ENCODE results near the gene PCSK1N.
A peak's percentile ranks its signal among the peaks of the same experiment; 100 is the strongest.
"Not testable (repeated sequence)": the region's sequence is repeated elsewhere in the genome, so short reads cannot be mapped to it uniquely, and the experiment has no call there.

PCSK1N gene, protein sequence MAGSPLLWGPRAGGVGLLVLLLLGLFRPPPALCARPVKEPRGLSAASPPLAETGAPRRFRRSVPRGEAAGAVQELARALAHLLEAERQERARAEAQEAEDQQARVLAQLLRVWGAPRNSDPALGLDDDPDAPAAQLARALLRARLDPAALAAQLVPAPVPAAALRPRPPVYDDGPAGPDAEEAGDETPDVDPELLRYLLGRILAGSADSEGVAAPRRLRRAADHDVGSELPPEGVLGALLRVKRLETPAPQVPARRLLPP

DNA sequence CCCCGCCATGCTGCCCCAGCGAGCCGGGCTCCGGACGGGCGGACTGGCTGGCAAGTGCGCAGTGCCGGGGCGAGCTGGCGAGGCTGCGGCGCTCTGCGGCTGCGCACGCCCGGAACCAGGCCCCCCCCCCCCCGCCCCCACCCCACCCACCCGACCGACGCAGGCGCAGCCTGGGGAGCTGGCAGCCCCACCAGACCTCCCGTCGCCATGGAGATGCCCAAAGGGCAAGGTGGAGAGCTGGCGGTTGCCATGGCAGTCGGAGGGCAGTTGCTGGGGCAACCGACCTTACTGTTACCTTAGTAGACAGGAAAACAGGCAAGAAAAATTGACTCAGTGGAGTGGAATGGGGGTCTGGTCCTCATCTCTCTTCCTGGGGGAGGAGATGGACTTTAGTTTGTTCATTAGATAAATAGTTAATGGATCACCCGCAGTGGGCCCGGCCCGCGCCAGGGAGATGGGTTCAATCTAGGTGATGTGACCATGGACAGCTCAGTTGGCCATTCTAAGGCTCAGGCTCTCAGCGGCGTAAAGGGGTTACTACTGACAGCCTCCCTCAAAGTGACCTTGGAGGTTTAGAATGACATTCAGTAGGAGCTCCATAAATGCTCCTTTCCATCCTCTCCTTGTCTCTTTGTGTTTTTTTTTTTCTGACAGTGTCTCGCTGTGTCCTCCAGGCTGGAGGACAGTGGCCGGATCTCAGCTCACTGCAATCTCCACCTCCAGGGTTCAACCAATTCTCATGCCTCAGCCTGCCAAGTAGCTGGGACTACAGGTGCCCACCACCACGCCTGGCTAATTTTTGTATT lies at the start of gene PCSK1N:
Gene PCSK1N (minus strand): TSS at position 87 of the 806 bp plus-strand sequence. CDS start 78 bp downstream, at position 9.
- peak; percentile 50 for DNase-seq (ENCODE audit: low read depth, low spot score)

DNA sequence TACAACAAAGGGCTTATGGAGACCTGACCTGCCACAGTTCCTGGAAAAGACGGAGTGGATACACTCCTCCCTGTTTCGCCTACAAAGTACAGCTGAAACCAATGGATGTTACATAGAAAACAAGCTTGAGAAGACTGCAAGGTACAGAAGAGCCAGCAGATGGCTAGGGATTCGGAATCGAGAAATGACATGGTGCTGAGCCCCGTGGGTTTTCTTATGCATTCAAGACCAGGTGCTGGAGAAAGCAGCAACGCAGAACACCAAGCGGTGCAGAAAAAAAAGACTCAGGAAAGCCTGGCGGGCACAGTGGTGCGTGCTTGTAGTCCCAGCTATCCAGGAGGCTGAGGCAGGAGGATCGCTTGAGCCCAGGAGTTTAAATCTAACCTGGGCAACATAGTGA lies 48.3 kb upstream of the PCSK1N start:
- DNase-seq (ENCODE audit: low read depth, low spot score) = peak; percentile 32

DNA sequence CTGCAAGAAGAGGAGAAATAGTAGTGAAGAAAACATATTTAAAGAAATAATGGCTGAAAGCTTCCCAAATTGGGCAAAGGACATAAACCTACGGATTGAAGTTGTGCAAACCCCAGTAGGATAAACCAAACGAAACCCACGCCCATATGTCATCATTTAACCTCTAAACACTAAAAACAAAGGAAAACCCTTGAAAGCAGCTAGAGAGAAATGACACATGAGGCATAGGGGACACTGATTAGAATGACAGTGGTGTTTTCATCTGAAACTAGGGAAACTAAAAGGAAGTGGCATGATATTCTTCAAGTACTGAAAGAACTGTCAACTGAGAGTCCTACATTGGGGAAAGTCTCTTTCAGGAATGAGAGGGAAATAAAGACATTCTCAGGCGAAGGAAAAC lies 41.5 kb upstream of the PCSK1N start:
- DNase-seq (ENCODE audit: low read depth, low spot score) = not testable (repeated sequence)

DNA sequence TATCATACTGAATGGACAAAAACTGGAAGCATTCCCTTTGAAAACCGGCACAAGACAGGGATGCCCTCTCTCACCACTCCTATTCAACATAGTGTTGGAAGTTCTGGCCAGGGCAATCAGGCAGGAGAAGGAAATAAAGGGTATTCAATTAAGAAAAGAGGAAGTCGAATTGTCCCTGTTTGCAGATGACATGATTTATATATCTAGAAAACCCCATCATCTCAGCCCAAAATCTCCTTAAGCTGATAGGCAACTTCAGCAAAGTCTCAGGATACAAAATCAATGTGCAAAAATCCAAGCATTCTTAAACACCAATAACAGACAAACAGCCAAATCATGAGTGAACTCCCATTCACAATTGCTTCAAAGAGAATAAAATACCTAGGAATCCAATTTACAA lies 36.6 kb upstream of the PCSK1N start:
- not testable (repeated sequence) for DNase-seq (ENCODE audit: low read depth, low spot score)

DNA sequence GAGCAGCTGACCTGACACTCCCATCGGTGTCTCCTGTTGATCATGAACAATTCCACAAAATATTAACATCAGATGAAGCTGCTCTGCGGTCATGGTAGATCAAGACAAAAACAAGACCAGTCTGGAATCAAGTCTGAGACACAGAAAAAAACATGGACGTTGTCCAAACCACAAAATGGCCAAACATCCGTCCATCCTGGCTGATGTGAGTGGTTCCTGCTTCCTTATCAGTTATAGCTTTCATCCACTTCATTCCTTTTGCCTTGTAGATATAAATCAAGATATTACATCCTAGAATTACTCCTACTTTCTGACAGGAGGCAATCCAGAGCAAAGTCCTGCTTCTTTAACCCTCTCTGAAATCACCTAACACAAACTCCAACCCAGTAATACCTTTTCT lies 28.8 kb upstream of the PCSK1N start:
- DNase-seq (ENCODE audit: low read depth, low spot score) = no peak

DNA sequence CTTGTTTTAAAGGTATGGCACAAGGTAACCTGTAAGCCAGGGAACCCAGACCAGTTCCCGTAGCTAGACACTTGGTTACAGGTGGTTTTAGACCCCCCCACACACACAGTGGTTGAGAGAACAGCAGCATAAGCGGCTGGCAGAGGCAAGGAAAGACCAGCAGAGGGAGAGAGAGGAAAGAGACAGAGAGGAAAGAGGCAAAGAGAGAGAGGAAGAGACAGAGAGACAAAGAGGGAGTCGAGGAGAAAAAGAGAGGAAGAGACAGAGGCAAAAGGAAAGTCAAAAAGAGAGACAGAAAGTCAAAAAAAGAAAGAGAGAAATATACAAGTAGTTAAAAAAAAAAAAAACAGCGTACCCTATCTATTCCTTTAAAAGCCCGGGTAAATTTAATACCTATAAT lies 19.5 kb upstream of the PCSK1N start:
- DNase-seq (ENCODE audit: low read depth, low spot score) = peak; percentile 35

DNA sequence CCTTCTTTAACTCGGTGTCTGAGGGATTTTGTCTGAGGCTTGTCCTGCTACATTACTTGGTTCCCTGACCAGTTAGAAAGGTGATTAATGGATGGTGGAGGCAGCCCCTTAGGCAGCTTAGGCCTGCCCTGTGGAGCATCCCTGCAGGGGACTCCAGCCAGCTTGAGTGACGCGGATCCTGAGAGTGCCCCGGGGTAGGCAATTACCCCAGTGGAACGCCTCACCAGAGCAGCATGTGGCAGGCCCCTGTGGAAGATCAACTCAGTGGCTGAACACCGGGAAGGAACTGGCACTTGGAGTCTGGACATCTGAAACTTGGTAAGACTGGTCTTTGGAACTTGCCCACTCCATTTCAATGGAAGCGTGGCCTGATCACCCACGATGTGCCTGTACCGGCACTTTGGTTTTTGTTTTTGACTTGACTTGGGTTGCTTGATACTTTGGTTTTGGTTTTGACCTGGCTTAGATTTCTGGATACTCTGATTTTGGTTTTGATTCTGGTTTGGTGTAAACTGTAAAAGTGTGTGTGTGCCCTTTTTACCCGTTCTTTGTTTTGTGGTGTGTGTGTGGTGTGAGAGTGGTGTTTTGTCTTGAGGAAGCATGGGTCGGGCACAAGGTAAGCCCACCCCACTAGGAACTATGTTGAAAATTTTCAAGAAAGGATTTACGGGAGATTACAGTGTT lies 18.9 kb upstream of the PCSK1N start:
- DNase-seq (ENCODE audit: low read depth, low spot score) = peak; percentile 25

DNA sequence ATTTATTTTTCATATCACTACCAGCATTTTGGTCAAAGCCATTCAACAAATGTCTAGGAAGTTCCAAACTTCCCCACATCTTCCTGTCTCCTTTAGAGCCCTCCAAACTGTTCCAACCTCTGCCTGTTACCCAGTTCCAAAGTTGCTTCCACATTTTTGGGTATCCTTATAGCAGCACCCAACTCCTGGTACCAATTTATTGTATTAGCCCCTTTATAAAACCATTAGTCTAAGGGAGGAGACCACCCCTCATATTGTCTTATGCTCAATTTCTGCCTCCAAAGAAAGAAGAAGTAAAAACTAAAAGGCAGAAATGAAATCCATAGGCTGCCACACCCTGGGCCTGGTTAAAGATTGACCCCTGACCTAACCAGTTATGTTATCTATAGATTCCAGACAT lies 18.1 kb upstream of the PCSK1N start:
- DNase-seq (ENCODE audit: low read depth, low spot score) = not testable (repeated sequence)

DNA sequence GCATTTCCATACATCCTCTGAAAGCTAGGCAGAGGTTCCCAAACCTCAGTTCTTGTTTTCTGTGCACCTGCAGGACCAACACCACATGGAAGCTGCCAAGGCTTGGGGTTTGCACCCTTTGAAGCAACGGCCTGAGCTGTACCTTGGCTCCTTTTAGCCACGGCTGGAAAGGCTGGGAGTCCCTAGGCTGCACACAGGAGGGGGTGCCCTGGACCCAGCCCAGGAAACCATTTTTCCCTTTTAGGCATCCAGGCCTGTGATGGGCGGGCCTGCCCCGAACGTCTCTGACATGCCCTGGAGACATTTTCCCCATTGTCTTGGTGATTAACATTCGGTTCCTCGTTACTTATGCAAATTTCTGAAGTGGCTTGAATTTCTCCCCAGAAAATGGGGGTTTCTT lies 17.4 kb upstream of the PCSK1N start:
- DNase-seq (ENCODE audit: low read depth, low spot score) = no peak

DNA sequence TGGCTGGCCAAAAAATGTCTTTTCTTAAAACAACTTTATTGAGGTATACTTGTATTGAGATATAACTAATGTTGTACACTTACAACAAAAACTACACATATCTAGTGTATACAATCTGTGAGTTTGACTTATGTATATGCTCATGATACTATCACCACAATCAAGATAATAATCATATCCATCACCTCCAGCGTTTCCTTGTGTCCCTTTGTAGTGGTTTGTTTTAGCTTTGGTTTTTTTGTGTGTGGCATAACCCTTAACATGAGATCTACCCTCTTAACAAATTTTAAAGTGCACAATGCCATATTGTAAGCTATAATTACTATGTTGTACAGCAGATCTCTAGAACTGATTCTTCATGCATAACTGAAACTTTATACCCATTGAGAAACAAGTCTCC lies 13.4 kb upstream of the PCSK1N start:
- DNase-seq (ENCODE audit: low read depth, low spot score) = no peak

DNA sequence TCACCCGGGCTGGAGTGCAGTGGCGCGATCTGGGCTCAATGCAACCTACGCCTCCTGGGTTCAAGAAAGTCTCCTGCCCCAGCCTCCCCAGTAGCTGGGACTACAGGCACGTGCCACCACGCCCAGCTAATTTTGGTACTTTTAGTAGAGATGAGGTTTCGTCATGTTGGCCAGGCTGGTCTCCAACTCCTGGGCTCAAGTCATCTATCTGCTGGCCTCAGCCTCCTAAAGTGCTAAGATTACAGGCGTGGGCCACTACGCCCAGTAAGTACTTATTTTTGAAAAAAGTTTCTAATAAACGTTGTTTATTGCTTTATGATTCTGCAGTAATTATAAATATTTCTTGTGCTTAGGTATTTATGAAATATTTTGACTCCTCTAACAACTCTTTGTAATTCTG lies 4.3 kb upstream of the PCSK1N start:
- no peak for DNase-seq (ENCODE audit: low read depth, low spot score)

DNA sequence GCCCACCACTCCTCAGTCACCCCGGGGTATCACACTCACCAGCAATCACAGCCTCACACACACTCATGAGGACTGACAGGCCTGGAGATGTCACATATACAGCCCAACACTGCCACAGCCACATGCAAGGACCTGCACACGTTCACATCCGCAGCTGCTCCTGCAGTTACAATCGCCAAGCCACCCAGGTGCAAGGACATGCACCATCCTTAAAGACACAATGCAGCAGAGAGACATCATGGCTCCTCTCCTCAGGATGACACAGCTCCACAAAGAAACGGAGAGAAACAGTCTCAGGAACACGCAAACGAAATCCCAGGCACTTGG lies 1.1 kb downstream of the PCSK1N start:
- DNase-seq (ENCODE audit: low read depth, low spot score) = no peak

DNA sequence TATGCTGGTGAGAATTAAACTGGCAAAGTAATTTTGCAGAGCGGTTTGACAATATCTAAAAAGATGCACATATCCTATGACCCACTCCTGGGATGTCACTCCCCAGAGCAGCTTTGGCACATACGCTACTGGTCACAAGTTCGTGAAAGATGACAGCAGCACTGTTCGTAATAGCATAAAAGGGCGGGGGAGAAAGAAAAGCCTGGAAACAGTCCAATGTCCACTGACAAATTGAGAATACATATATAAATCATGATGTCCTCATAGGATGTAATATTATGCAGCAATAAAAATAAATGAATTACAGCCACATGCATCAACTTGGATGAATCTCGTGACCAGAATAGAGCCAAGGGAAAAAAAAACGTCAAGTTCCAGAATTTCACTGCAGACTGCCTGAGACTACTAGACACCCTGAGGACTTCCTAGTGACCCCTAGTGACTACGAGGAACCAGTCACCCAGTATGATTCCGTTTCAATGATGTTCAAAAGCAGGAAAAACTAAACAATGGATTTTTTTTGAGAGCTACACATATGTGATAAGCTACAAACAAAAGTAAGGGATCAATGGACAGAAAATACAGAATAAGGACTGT lies 1.8 kb downstream of the PCSK1N start:
- no peak for DNase-seq (ENCODE audit: low read depth, low spot score)

DNA sequence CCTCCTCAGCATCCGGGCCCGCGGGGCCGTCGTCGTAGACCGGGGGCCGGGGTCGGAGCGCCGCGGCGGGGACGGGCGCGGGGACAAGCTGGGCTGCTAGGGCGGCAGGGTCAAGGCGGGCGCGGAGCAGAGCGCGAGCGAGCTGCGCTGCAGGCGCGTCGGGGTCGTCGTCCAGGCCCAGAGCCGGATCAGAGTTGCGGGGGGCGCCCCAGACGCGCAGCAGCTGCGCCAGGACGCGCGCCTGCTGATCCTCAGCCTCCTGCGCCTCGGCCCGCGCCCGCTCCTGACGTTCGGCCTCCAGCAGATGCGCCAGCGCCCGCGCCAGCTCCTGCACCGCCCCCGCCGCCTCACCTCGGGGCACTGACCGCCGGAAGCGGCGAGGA lies 3.5 kb downstream of the PCSK1N start:
- DNase-seq (ENCODE audit: low read depth, low spot score) = peak; percentile 58

DNA sequence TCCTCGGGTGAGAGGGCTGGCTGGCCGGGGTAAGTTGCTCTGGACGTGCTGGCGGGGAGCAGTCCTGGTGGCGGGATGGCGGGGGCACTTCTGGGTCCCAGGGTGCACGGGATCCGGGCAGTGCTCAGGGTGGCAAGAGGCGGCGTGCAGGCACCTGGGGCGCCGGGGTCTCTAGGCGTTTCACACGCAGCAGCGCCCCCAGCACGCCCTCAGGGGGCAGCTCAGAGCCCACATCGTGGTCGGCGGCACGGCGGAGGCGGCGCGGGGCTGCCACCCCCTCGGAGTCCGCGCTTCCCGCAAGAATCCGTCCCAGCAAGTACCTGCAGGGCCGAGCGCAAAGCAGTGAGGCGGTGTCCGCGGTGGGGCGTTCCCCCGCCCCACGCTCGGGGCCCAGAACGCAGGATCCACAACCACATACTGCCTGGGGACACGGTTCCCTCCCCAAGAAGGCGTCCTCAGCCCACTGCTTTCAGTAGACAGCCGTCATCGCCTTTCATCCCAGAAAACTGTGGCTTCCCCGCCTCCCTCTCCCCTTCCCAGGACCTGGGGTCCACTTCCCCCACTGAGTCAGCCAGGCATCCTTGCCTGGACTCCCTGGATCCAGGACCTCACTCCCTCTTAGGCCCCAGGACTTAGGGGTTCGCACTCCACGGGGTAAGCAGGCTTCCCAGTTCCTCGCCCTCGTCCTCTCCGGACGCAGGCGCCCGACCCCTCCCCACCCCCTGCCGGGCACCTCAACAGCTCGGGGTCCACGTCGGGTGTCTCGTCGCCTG lies 4.1 kb downstream of the PCSK1N start:
- peak; percentile 22 for DNase-seq (ENCODE audit: low read depth, low spot score)

DNA sequence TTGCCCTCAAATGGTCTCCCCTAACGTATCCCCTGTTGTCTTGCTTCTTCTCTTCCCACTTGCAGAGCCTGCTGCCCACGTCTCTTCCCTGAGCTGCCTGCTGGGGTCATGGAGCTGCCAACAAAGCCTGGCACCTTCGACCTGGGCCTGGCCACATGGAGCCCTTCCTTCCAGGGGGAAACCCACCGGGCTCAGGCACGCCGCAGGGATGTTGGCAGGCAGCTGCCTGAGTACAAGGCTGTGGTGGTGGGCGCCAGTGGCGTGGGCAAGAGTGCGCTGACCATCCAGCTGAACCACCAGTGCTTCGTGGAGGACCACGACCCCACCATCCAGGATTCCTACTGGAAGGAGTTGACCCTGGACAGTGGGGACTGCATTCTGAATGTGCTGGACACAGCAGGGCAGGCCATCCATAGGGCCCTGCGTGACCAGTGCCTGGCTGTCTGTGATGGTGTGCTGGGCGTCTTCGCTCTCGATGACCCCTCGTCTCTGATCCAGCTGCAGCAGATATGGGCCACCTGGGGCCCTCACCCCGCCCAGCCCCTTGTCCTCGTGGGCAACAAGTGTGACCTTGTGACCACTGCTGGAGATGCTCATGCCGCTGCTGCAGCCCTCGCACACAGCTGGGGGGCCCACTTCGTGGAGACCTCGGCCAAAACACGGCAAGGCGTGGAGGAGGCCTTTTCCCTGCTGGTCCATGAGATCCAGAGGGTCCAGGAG lies 6.2 kb downstream of the PCSK1N start:
- no peak for DNase-seq (ENCODE audit: low read depth, low spot score)

DNA sequence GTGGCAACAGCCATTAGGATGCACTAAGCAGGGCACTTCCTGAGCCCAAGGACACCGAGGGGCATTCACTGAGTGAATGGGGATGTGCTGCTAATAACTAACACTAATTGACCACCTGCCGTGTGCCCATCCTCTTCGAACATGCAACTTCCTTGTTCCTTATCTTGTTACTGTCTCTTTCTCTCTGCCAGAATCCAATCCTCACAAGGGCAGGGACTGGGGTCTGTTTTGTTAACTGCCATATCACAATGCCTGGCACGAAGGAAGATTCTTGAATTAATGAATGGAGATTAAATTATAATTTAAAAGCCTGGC lies 7.8 kb downstream of the PCSK1N start:
- peak; percentile 45 for DNase-seq (ENCODE audit: low read depth, low spot score)

DNA sequence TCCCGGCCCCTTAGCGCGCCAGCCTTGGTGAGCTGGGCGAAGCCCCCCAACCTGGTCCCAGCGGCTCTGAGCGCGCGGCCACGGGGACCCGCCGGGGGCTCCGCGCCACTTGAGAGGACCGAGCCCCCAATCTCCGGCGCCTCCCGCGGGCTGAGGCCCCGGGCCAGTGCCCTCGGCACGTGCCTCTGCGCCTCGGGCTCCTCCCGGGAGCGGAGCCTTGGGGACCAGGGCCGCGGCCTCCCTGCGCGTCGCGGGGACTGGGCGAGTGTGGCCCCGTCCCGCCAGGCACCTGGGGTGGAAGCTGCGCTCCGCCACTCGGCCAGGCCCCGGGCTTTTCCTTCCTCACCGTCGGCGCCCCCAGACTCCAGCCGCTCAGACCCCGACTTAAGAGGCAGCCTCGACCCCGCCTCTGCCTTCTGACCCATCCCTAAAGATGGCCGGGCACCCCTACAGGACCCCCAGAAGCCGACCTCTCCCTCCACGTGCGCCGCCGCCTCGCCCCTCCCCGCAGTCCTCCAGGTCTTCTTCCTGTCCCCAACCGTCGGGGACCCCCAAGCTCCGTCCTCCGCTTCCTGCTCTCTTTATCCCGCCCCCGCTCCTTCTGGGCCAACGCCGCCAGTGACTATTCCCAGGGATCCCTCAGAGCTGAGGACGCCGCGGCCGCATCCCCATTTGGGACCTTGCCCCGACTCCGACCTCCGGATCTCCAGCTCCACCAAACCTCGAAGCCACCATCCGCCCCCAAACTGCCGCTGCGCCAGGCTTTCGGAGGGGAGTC lies 8.3 kb downstream of the PCSK1N start:
- no peak for DNase-seq (ENCODE audit: low read depth, low spot score)

DNA sequence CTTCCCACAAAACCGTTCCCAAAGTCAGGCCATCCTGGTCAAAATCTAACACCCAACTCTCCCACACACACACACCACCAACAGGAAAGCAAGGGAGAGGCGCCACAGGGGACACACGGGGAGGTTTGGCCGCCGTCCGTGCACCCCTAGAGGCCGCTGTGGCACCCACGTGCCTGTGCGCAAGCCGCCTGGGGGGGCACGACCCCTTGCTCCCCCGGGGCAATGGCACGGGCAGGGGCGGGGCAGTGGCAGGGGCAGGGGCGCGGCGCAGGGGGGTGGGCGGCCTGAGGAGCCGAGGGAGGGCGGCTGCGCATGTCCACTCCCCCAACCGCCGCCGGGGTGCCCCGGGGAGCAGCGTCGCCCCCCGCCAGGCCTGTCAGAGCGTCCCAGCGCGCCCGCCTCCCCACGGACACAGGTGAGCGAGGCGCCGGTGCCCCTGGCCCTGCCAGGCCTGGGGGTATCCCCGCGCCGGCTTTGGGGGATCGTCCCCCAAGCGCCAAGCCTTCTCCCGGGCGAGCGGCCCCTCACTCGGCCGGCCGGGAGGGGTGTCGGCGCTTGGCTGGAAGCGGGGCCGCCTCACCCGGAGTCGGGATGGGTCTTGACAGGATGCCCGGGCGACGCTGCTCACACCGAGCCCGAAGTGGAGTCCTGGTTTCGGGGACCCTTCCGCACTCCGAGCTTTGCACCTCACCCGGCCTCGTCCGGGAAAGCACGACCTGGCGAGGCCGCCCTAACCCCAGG lies 9.1 kb downstream of the PCSK1N start, which contains the start of gene ERAS:
Gene ERAS (plus strand): TSS at position 379 of the 741 bp plus-strand sequence. CDS start 2,611 bp downstream, outside the sequence.
- no peak for DNase-seq (ENCODE audit: low read depth, low spot score)
